Measurements from ENCODE around the gene PRCC.
A peak's percentile ranks its signal among the peaks of the same experiment; 100 is the strongest.

Gene PRCC

DNA sequence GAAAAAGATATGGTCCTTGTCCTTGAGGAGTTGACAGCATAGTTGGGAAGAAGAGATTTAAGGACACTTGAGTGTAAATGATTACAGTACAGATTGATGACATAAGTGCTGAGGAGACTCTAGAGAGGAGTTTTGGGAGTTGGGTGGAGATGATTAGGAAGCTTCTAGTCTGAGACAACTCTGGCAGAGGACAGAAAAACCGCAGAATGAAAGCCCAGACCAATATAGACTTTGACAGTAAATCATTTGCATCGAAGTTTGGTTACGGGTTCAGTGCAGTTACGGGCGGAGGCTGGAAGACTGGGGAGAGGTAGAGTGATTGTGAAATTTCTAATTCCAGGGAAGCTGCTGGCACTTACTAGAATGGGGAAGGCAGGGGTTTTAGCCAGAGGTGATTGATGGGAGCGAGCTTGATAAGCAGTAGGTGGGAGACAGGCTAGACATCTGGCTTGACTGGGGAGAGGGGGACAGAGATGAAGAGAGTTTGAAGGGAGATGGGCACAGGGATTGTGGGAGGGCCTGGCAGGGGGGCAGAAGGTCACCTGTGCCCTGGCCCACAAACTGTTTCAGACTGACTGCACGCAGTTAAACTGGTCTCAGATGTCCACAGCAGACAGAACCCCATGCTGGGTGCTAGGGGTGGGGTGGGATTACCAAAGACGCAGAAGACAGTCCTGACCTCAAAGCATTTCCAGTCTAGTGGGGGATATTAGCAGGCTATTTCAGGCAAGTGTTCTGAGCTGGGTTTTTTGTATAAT lies 29.2 kb downstream of the PRCC start:
- CTCF ChIA-PET, result interaction anchor here (0.6 to 10.3 kb wide), 23 partner anchors 8 to 284 kb away, joined by 3 to 131 read pairs (median 4); partner anchors contain the start of genes INSRR, ISG20L2, METTL25B and NTRK1
- POLR2A ChIA-PET, result no interaction called here
- TF ChIP-seq, protein P1, sequence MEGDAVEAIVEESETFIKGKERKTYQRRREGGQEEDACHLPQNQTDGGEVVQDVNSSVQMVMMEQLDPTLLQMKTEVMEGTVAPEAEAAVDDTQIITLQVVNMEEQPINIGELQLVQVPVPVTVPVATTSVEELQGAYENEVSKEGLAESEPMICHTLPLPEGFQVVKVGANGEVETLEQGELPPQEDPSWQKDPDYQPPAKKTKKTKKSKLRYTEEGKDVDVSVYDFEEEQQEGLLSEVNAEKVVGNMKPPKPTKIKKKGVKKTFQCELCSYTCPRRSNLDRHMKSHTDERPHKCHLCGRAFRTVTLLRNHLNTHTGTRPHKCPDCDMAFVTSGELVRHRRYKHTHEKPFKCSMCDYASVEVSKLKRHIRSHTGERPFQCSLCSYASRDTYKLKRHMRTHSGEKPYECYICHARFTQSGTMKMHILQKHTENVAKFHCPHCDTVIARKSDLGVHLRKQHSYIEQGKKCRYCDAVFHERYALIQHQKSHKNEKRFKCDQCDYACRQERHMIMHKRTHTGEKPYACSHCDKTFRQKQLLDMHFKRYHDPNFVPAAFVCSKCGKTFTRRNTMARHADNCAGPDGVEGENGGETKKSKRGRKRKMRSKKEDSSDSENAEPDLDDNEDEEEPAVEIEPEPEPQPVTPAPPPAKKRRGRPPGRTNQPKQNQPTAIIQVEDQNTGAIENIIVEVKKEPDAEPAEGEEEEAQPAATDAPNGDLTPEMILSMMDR (IDR thresholded peaks at IDR 0.05; ENCODE audit: control extremely low read depth, extremely low read depth, low read depth, missing control alignments), result no peak
- DNase-seq (ENCODE audit: extremely low spot score), result peak; percentile 13

DNA sequence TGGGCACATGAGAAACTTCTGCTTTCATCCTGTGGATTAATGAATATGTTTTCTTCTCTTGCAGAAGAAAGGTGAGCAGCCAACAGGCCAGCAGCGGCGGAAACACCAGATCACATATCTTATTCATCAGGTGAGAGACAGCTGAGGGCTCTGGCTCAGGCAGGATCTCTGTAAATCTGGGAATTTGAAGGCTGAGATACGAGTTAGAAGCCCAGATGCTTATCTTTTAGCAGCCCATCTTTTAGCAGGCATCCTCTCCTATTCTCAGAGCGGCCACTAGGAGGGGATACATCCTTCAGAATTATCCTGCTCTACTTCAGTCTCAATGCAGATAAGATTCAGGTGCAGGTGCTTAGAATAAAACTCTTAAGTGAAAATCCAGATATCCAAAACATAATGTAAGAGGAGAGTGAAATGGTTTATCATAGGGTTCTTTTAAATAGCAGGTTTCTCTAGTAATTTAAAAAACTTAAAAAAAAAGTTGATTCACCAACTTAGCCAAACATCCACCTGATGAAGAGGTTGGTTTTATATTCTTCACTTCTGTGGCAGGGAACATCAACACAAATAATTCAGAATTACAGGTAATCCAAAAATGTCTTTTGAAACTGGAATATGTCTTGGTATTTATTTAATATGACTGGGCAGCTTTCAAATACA lies 30.0 kb downstream of the PRCC start:
- peak; percentile 60 for DNase-seq (ENCODE audit: extremely low spot score)
- TF ChIP-seq, protein P1 (IDR thresholded peaks at IDR 0.05; ENCODE audit: control extremely low read depth, extremely low read depth, low read depth, missing control alignments), result peak; percentile 73
- POLR2A ChIA-PET, result no interaction called here
- CTCF ChIA-PET, result interaction anchor here (0.7 to 10.3 kb wide), 20 partner anchors 8 to 283 kb away, joined by 3 to 131 read pairs (median 4); partner anchors contain the start of genes INSRR, ISG20L2, METTL25B and NTRK1

DNA sequence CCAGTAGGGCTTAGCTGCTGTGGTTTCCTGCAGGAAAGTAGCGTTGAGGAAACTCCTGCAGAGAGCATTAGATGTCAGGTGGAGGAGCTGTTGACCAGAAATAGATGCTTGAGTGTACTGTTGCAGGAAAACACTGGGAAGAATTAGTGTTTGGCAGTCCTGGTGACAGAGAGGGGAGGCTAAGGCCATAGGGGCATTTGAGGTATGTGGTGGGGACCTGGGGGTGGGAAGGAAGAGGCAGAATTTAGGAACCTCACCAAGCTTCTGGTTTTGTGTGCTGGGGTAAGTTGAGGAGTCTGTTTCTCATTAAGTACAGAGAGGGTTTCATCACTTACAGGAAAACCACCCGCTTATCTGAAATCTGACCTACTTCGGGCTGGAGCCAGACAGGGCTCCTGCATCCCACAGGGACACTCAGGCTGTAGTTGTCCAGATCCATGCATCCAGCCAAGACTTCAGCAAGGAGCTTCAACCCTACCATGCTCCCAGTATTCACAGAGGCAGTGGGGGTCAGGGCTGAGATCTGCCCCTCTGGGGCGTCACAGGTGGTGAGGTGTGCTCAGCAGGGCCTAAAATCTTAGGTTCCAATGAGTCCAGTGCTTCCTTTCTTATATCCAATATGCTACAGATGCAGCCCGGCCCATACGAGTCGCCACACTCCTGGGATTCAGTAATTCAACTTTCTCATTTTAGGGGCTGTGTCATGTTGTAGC lies 34.2 kb downstream of the PRCC start:
- DNase-seq (ENCODE audit: extremely low spot score), result no peak
- TF ChIP-seq, protein P1 (IDR thresholded peaks at IDR 0.05; ENCODE audit: control extremely low read depth, extremely low read depth, low read depth, missing control alignments), result no peak
- ChIA-PET POLR2A (interaction anchor here (0.7 kb wide), 1 partner anchor 207 kb away, joined by 3 read pairs; no protein-coding TSS in a partner anchor), CTCF (interaction anchor here (1.3 to 10.3 kb wide), 7 partner anchors 10 to 112 kb away, joined by 3 to 131 read pairs (median 8); partner anchors contain the start of genes INSRR, NTRK1 and SH2D2A)

DNA sequence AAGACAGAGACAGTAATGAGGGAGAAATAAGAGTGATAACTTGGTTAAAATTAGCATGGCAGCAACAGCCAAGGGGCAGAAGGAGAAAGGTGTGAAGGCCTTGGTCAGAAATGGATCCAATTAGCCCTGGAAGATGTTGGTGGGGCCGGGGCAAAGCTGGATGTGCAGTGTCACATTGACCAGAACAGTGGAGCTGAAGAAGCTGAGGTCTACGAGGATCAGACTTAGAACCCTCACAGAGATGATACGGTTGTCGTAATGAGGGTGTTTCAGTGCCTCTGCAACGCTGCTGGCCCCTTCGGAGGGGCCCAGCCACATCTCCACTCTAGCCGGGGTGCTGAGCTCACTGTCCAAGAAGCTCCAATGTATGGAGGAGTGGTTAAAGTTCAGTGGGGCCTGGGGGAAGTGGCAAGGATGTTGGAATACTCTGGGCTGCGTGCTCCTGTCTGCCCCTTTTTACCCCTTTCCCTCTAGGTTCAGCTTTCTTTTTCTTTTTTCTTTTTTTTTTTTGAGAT lies 35.1 kb downstream of the PRCC start:
- DNase-seq (ENCODE audit: extremely low spot score), result no peak
- ChIA-PET POLR2A (no interaction called here), CTCF (interaction anchor here (1.3 to 10.3 kb wide), 6 partner anchors 9 to 88 kb away, joined by 4 to 131 read pairs (median 8); partner anchors contain the start of genes INSRR, NTRK1 and SH2D2A)
- TF ChIP-seq, protein P1 (IDR thresholded peaks at IDR 0.05; ENCODE audit: control extremely low read depth, extremely low read depth, low read depth, missing control alignments), result no peak

DNA sequence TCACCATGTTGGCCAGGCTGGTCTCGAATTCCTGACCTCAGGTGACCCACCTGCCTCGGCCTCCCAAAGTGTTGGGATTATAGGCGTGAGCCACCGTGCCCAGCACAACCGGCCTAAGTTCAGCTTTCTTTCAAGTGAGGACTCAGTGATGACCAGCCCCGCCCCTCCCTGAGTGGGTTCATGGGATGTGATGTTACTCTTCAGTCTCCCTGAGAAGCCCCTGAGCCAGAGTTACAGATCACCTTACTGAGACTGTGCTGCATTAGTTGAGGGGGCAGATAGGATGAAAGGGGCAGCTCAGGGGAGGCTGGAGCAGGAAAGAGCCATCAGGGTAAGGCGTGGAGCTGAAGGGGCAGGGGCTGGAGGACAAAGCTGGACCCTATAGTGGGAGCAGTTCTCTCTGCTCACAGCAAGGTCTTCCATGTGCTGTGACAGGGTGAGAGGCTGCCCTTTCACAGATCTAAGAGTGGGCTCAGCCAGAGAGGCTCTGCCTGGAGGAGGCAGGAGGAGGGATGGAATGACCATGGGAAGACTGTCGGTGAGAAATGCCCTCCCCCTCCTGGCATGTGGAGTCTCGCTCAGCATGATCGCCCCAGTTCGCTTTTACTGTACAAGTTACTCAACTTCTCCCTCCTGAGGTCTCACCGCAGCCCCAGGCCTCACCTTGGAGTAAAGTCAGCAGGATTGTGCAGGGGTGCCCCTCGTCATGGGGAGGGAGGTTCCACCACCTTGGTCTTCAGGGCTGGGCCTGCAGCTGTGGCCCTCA lies 35.9 kb downstream of the PRCC start:
- DNase-seq (ENCODE audit: extremely low spot score), result no peak
- ChIA-PET CTCF (interaction anchor here (1.3 to 10.3 kb wide), 6 partner anchors 8 to 88 kb away, joined by 4 to 131 read pairs (median 10); partner anchors contain the start of genes INSRR, NTRK1 and SH2D2A), POLR2A (no interaction called here)
- TF ChIP-seq, protein P1 (IDR thresholded peaks at IDR 0.05; ENCODE audit: control extremely low read depth, extremely low read depth, low read depth, missing control alignments), result no peak

Data from GM10248 (cell line).